MM.1S (cell line): ENCODE measurements around the gene LITAFD.

ENCODE experiments used
- EZH2 ChIP-seq: fragments of 300-600 bp; sonication (generic); optimal IDR thresholded peaks from 2 replicates; pipeline ENCODE3; 2017; ENCODE audit warnings: low read depth, mild to moderate bottlenecking, antibody characterized with exemption, low read length, mixed read lengths
- EZH2phosphoT487 ChIP-seq: fragments of 300-600 bp; sonication (generic); IDR thresholded peaks from 2 replicates; pipeline ENCODE4 v1.6.1; 2018; ENCODE audit warnings: antibody characterized with exemption, low read length
- TF ChIP-seq, protein P1 (sequence below): fragments of 300-600 bp; sonication (generic); IDR thresholded peaks from 2 replicates; pipeline ENCODE4 v1.5.1; 2016; ENCODE audit warnings: antibody characterized with exemption, low read length, mixed read lengths

DNA sequence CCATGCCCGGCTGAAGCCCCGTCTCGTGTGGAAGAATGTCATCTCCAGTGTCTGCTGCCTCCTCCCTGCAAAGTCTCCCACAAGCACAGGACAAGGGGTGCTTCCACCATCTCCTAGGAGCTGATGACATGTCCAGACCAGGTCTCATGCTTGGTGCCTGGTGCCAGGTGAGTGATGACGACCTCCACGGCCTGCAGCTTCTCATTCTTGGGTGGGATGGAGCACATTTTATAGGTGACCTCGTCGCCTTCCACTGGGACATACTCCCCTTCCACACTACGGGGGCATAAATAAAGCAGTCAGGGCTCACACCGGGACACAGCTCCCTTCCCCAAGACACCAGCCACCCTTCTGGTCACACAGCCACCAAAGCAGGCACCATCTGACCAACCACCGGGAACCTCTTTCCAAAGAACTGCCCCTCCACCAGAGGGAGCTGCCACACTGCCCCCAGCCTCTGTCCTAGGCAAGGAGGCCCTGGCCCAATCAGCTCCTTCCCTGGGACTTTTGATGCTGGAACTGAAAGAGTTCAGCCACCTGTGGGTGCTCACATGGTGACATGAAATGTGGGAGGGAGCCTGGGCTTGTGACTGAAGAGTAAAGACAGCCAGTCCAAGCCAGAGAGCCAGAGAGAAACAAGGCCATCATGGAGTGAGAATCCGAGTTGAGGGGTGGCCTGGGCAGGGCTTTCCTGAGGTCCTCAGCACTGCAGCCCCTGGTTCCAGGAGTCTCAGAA is 26.9 kb upstream of the LITAFD start:
- TF ChIP-seq, protein P1, sequence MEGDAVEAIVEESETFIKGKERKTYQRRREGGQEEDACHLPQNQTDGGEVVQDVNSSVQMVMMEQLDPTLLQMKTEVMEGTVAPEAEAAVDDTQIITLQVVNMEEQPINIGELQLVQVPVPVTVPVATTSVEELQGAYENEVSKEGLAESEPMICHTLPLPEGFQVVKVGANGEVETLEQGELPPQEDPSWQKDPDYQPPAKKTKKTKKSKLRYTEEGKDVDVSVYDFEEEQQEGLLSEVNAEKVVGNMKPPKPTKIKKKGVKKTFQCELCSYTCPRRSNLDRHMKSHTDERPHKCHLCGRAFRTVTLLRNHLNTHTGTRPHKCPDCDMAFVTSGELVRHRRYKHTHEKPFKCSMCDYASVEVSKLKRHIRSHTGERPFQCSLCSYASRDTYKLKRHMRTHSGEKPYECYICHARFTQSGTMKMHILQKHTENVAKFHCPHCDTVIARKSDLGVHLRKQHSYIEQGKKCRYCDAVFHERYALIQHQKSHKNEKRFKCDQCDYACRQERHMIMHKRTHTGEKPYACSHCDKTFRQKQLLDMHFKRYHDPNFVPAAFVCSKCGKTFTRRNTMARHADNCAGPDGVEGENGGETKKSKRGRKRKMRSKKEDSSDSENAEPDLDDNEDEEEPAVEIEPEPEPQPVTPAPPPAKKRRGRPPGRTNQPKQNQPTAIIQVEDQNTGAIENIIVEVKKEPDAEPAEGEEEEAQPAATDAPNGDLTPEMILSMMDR, result peak; percentile 31
- TF ChIP-seq EZH2, result no peak
- no peak for TF ChIP-seq EZH2phosphoT487
